Breast epithelium (tissue), 3 donors: ENCODE data around the gene CAMK4.
"Not testable (repeated sequence)": the region's sequence is repeated elsewhere in the genome, so short reads cannot be mapped to it uniquely, and the experiment has no call there.

Experiments used
- POLR2AphosphoS5 ChIP-seq, 3 donors: sonication (generic); formaldehyde crosslinking; IDR thresholded peaks; one replicate each; pipeline ENCODE4 v1.6.1; 2017; ENCODE audit warnings: antibody characterized with exemption in 3 of 3
- TF ChIP-seq, protein P1 (sequence below), 3 donors: fragments of 450-650 bp; IDR thresholded peaks; one replicate each; pipeline ENCODE4 v1.5.1; 2016 to 2017; ENCODE audit warnings: antibody characterized with exemption in 3 of 3, mild to moderate bottlenecking in 3 of 3, moderate library complexity in 3 of 3

DNA sequence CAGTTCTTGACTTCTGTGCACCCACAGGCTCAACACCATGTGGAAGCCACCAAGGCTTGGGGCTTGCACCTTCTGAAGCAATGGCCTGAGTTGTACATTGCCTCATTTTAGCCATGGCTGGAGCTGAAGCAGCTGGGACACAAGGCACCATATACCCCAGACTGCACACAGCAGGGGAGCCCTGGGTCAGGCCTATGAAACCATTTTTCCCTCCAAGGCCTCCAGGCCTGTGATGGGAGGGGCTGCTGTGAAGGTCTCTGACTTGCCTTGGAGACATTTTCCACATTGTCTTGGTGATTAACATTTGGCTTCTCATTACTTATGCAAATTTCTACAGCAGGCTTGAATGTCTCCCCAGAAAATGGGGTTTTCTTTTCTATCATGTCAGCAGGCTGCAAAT lies 185.1 kb downstream of the CAMK4 start:
- TF ChIP-seq, protein P1, sequence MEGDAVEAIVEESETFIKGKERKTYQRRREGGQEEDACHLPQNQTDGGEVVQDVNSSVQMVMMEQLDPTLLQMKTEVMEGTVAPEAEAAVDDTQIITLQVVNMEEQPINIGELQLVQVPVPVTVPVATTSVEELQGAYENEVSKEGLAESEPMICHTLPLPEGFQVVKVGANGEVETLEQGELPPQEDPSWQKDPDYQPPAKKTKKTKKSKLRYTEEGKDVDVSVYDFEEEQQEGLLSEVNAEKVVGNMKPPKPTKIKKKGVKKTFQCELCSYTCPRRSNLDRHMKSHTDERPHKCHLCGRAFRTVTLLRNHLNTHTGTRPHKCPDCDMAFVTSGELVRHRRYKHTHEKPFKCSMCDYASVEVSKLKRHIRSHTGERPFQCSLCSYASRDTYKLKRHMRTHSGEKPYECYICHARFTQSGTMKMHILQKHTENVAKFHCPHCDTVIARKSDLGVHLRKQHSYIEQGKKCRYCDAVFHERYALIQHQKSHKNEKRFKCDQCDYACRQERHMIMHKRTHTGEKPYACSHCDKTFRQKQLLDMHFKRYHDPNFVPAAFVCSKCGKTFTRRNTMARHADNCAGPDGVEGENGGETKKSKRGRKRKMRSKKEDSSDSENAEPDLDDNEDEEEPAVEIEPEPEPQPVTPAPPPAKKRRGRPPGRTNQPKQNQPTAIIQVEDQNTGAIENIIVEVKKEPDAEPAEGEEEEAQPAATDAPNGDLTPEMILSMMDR (IDR thresholded peaks at IDR 0.05) = not testable (repeated sequence)
- TF ChIP-seq POLR2AphosphoS5 (IDR thresholded peaks at IDR 0.05) = not testable (repeated sequence)
